HepG2 (cell line): ENCODE data around the gene MAP1LC3B. TPM values are rescaled to one million over a fixed set of nuclear protein-coding genes. Genes with fewer than 3 reads are reported as not detected.
A peak's percentile ranks its signal among the peaks of the same experiment; 100 is the strongest.

ENCODE experiments used
- ATAC-seq: fragments of 200-7000 bp; cut with Tn5 transposase; 3 replicates; pipeline ENCODE4 v1.9.1; 2020; ENCODE audit warnings: mild to moderate bottlenecking, moderate library complexity
- BruUV-seq: library from RNA; stranded (reverse); fragments of 400-500 nt; replicated peaks from 2 replicates; lab custom pipeline; 2021; lab: Mats Ljungman, UMichigan
- CTCF ChIA-PET: fragments of 300-600 bp; formaldehyde crosslinking; extraction: SDS; loops from one replicate; lab custom pipeline; 2021; ENCODE audit warnings: low total read pairs, inconsistent platforms, low intra/inter-chr PET ratio; lab: Yijun Ruan, JAX
- POLR2A ChIA-PET: fragments of 350-600 bp; sonication (Branson Sonifier 250); formaldehyde crosslinking; loops from one replicate; lab custom pipeline; 2020; ENCODE audit warnings: antibody characterized with exemption, inconsistent platforms; lab: Yijun Ruan, JAX
- DNase-seq: peaks from one replicate; pipeline ENCODE4 v3.0.0-alpha.2; 2015; ENCODE audit warnings: low spot score
- FAIRE-seq: peaks from 3 replicates; lab custom pipeline; 2011; peaks lifted over from hg19 to GRCh38; lab: Jason Lieb, UNC
- H2AFZ ChIP-seq: one replicate; pipeline ENCODE4 v1.6.1; 2011; ENCODE audit warnings: low read length, inconsistent platforms
- H3K27ac ChIP-seq: fragments of 300-600 bp; 3 replicates; pipeline ENCODE4 v1.8.0; 2011; ENCODE audit warnings: mixed run types, mild to moderate bottlenecking, mixed read lengths, low read length, inconsistent platforms; ENCODE audit not compliant: insufficient read depth; ENCODE audit errors: extremely low read length
- H3K27me3 ChIP-seq, 2 experiments: fragments of 200-600 bp in 1 of 2; 2 replicates in 1 of 2; 3 replicates in 1 of 2; pipeline versions ENCODE4 v1.6.0 to v1.8.0; 2011; ENCODE audit warnings: low read length in 2 of 2, mild to moderate bottlenecking in 2 of 2, moderate library complexity in 2 of 2, inconsistent platforms in 1 of 2; ENCODE audit not compliant: insufficient read depth in 2 of 2, control insufficient read depth in 1 of 2
- H3K36me3 ChIP-seq, 2 experiments: fragments of 200-600 bp in 1 of 2; replicated peaks in 1 of 2; 2 replicates in 1 of 2; 3 replicates in 1 of 2; pipeline versions ENCODE4 v1.5.1 to v1.8.0; 2011; ENCODE audit warnings: low read length in 2 of 2, inconsistent platforms in 1 of 2; ENCODE audit not compliant: insufficient read depth in 2 of 2, control insufficient read depth in 1 of 2
- H3K4me1 ChIP-seq: 2 replicates; pipeline ENCODE4 v1.5.1; 2012; ENCODE audit warnings: low read length, inconsistent platforms; ENCODE audit not compliant: insufficient read depth
- H3K4me2 ChIP-seq: 2 replicates; pipeline ENCODE4 v1.6.0; 2011; ENCODE audit warnings: low read depth, low read length, inconsistent platforms
- H3K4me3 ChIP-seq, 3 experiments: fragments of 200-600 bp in 1 of 3; sonication (generic), shearing (Covaris generic) in 1 of 3; replicated peaks in 1 of 3; 2 replicates each; pipeline ENCODE4 v1.5.1; 2011 to 2016; ENCODE audit warnings: low read length in 3 of 3, inconsistent platforms in 2 of 3, low read depth in 2 of 3, mild to moderate bottlenecking in 2 of 3, control low read depth in 1 of 3, mixed read lengths in 1 of 3; ENCODE audit not compliant: insufficient read depth in 1 of 3
- H3K79me2 ChIP-seq: one replicate; pipeline ENCODE4 v1.6.1; 2011; ENCODE audit warnings: low read length, inconsistent platforms; ENCODE audit not compliant: insufficient read depth
- H3K9ac ChIP-seq: 2 replicates; pipeline ENCODE4 v1.6.0; 2011; ENCODE audit warnings: mild to moderate bottlenecking, low read depth, low read length, inconsistent platforms; ENCODE audit not compliant: insufficient read depth
- H3K9me3 ChIP-seq: 2 replicates; pipeline ENCODE4 v1.5.1; 2012; ENCODE audit warnings: mild to moderate bottlenecking, low read length
- H4K20me1 ChIP-seq: 2 replicates; pipeline ENCODE4 v1.6.0; 2011; ENCODE audit warnings: inconsistent platforms, mild to moderate bottlenecking, low read length, moderate library complexity; ENCODE audit not compliant: insufficient read depth
- HIVEP1 ChIP-seq: sonication (generic); formaldehyde crosslinking; IDR thresholded peaks from 2 replicates; pipeline ENCODE4 v1.4.0; 2020; ENCODE audit warnings: mild to moderate bottlenecking, missing genetic modification reagents
- NR2C2 ChIP-seq: sonication (generic); formaldehyde crosslinking; IDR thresholded peaks from 2 replicates; pipeline ENCODE4 v1.4.0; 2020; ENCODE audit warnings: missing genetic modification reagents, mild to moderate bottlenecking, moderate library complexity, borderline replicate concordance
- TCF7 ChIP-seq: sonication (generic); IDR thresholded peaks from 2 replicates; pipeline ENCODE4 v1.6.1; 2016; ENCODE audit warnings: antibody characterized with exemption, low read depth
- WGBS: methylation state at CpG from one replicate; pipeline ENCODE4 v1.1.6; 2017; ENCODE audit warnings: low lambda C conversion rate; 5-methylcytosine and 5-hydroxymethylcytosine counted together
- in situ Hi-C: cut with HindIII; loops from 2 replicates; pipeline ENCODE4 v1.10.0; 2017; ENCODE audit warnings: low pct_unique_long_range_greater_than_20kb; ENCODE audit not compliant: extremely low pct_ligation_motif_present
- intact Hi-C: fragments of 100-400 bp; cut with micrococcal nuclease; formaldehyde crosslinking; loops from one replicate; pipeline ENCODE4 v1.10.0; 2022; ENCODE audit not compliant: unreplicated experiment
- polyA plus RNA-seq, 8 experiments: library from polyadenylated mRNA; depleted of rRNA in 3 of 8; stranded (reverse) in 7 of 8; unstranded in 1 of 8; fragments of >200 nt; fragmentation: Illumina TruSeq in 4 of 8; extraction: Trizol in 4 of 8; gene quantifications; 2 replicates each; pipeline versions ENCODE4 v1.2.1 to v1.2.3, GENCODE V29; 2011 to 2016; ENCODE audit warnings: low read depth in 4 of 8, missing spikeins in 1 of 8, mixed read lengths in 1 of 8; ENCODE audit not compliant: insufficient read depth in 1 of 8
- total RNA-seq, 5 experiments: library from RNA; depleted of rRNA; stranded (reverse); fragments of >200 nt; fragmentation: Illumina TruSeq; extraction: Trizol; gene quantifications; 2 replicates each; pipeline ENCODE4 v1.2.3, GENCODE V29; 2016; ENCODE audit warnings: low read depth in 1 of 5
- TF ChIP-seq, protein P1 (sequence below): sonication (generic); formaldehyde crosslinking; IDR thresholded peaks from 2 replicates; pipeline ENCODE4 v1.4.0; 2020; ENCODE audit warnings: mild to moderate bottlenecking, missing genetic modification reagents
- TF ChIP-seq, protein P2 (sequence below): IDR thresholded peaks from 2 replicates; pipeline ENCODE4 v1.6.1; 2016; ENCODE audit warnings: missing genetic modification reagents, missing compliant biosample characterization

Gene MAP1LC3B
- total and polyA plus RNA-seq, 2 of the 13 experiments (the other 11 are each of a cell fraction or from before 2014, with no cell fraction given), result 15.7 to 37.4 TPM

DNA sequence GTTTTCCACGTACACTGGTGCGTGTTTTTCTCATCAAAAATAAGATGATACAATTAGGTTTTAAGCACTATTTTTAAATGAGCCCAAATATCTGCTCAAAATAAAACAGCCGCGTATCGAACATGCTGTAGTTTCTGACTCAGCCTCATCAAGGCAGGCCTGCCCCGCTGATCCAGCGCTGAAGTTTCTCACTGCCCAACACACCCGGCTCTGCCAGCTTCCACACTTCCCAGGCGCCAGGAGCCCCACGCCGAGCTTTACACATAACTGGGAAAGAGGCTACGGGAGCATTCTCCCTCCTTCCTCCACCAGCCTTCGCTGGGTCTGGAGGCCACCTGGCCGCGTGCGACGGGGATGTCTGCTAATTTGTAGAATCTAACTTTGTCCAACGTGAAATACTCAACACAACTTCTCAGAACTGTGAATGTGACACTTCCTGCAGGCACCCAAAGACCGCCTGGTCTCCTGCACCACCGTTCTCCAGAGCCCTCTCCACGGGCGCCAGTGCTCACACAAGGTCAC lies 42.1 kb downstream of the MAP1LC3B start (continued):
- TF ChIP-seq, protein P1, sequence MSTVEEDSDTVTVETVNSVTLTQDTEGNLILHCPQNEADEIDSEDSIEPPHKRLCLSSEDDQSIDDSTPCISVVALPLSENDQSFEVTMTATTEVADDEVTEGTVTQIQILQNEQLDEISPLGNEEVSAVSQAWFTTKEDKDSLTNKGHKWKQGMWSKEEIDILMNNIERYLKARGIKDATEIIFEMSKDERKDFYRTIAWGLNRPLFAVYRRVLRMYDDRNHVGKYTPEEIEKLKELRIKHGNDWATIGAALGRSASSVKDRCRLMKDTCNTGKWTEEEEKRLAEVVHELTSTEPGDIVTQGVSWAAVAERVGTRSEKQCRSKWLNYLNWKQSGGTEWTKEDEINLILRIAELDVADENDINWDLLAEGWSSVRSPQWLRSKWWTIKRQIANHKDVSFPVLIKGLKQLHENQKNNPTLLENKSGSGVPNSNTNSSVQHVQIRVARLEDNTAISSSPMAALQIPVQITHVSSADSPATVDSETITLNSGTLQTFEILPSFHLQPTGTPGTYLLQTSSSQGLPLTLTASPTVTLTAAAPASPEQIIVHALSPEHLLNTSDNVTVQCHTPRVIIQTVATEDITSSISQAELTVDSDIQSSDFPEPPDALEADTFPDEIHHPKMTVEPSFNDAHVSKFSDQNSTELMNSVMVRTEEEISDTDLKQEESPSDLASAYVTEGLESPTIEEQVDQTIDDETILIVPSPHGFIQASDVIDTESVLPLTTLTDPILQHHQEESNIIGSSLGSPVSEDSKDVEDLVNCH (CRISPR knock-in tag), result no peak
- TF ChIP-seq TCF7, result no peak

DNA sequence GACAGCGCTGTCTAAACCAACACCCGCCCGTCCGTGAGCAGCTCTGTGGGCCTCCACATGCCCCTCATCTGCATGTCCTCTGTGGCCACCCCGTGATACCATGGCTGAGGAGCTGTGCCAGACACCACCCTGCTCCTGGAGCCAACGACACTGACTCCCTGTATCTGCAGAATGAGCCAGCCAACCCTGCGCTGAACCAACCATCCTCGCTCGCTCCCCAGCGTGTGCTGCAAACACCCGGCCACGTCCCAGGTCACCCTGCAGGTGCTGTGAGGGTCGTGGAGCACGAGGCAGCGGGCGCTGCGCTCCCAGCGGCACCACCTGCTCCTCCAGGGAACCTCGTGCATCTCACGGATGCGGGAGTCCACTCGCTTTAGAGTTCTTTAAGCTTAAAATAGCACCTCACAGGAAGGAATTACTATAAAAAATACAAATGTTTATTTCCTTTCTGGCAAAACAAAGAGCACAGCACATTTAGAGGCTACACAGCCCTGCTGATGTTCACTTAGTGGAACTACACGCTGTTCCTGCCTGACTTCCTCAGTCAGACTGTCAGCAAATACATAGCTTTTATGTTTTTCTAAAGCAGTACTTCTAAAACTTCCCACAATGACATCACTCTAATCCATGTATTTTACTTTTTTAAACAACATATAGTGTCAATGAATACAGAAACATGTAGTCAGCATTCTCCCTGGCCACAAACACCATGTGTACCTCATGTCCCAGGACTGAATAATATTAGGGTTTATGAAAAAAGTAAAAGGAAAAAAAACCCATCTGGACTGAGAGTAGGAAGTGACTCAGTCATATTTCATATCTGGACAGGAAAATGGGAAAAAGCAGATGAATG lies 43.5 kb downstream of the MAP1LC3B start:
- Histone ChIP-seq H3K36me3 (peaks cover 23 to 38% of the 10 kb centered on the region in 2 experiments), H3K79me2 (peaks cover 20% of the 10 kb centered on the region), H3K9ac (no peak overlapping the region), H3K27ac (no peak overlapping the region), H3K4me1 (peaks cover 10% of the 10 kb centered on the region; the same call in 1 of the 2 replicates), H4K20me1 (peaks cover 16% of the 10 kb centered on the region; the same call in 1 of the 2 replicates), H3K27me3 (no peaks in the 10 kb centered on the region), H3K4me3 (no peak overlapping the region), H3K9me3 (no peaks in the 10 kb centered on the region), H2AFZ (no peak overlapping the region), H3K4me2 (no peak overlapping the region)
- ChIA-PET CTCF (no interaction called here), POLR2A (no interaction called here)
- ATAC-seq (no peak; the same call in 2 of the 3 replicates), FAIRE-seq (no peak), DNase-seq (no peak)
- in situ Hi-C loops, result no loop called here
- intact Hi-C loops, result no loop called here
- 98% methylated on average over 22 of the region's 23 CpGs for WGBS
- TF ChIP-seq, protein P2, sequence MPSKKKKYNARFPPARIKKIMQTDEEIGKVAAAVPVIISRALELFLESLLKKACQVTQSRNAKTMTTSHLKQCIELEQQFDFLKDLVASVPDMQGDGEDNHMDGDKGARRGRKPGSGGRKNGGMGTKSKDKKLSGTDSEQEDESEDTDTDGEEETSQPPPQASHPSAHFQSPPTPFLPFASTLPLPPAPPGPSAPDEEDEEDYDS, result no peak
- 0 out of 2 replicates have a peak, but pooled peaks have one; percentile 32 for TF ChIP-seq HIVEP1 (CRISPR knock-in tag)
- no peak for TF ChIP-seq NR2C2 (CRISPR knock-in tag)
- no TSS peak for BruUV-seq
